C1 segment of cervical spinal cord (tissue), 14 donors: ENCODE results near the gene MDN1.

Experiments used
- DNase-seq, 14 donors: peaks; one replicate each; lab custom pipeline; 2025; lab: John Stamatoyannopoulos, UW

The MDN1 gene

DNA sequence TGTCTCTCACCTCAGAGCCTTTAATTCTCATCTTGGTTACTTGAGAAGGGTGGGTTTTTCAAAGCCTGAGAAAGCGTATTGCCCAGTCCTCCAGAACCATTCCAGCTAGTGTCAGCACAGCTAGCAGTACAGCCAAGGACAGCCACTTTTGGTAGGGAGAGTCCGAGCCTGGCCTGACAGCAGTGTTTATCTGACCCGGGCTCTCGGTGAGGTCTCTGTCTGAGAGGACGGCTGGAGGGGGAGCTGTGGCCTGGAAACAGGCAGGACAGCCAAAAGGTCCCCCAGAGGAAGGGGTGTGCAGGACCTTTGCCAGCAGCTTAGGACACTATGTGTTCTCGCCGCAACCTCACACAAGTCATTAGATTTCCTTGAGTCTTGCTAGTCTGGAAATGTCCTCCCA lies 219.9 kb downstream of the MDN1 start:
- DNase-seq, result peak in 1 of 14 donors; percentile 4

DNA sequence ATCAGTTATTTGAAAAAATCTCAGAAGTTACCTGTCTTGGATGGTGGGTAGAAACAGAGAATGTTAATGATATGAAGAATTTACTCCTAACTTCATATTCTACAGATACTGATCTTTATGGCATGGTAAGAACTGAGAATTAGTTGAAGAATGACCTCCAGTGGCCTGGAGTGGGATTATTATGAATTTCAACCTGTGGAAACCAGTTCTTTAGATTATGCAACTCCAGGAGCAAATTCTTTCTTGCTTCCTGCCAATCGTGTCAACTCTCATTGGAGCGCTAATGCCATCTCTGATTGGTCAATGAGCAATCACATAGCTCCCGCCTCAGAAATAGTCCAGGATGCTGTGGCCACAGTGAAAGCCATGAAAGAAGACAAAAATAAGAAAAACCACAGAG lies 221.6 kb downstream of the MDN1 start:
- DNase-seq, result peak in 1 of 14 donors; percentile 18

DNA sequence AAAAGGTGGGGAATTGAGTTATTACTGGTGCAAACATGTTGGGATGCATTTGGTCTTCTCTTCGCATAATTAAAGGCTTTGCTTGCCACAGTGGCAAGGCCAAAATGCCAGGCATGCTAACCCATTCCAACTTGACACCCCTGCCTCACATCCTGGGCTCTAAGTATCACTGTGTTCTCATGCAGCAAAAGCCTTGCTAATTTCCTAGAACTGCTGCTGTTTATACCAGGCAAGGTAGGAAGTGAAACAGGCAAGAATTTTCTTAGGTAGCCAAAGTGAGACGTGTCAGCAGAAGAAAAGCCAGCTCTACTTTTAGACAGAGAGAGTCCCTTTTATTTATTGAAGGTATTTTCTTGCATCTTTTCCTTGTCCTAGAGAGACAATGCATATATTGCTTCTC lies 222.2 kb downstream of the MDN1 start:
- no peak for DNase-seq

DNA sequence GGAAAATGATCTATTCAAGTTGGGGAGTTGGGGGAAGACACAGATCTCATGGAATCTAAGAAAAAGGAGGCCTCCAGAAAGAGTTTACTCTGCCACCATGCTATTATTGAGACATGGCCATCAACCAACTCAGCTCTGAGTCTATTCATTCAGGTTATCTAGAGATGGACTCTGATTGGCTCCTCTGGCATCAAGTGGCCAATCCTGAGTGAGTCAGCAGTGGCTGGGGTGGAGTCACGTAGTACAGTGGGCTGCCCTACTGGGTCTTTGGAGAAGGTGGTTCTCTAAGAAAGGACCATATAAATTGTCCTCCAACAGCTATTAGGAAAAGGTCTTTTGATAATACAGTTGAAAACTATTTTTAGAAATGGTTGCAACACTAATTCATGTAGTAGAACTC lies 223.1 kb downstream of the MDN1 start:
- DNase-seq, result no peak

GRCh38 chr6:89596056-89596455 lies 223.5 kb downstream of the MDN1 start:
- DNase-seq, result no peak
